Thyroid gland (tissue), 4 donors: ENCODE data around the gene RUNX2.

Experiments
- POLR2A ChIP-seq, 2 donors: fragments of 450-650 bp; IDR thresholded peaks; one replicate each; pipeline ENCODE4 v1.6.1; 2017; ENCODE audit warnings: antibody characterized with exemption in 2 of 2, mild to moderate bottlenecking in 2 of 2, moderate library complexity in 1 of 2
- TF ChIP-seq, protein P1 (sequence below), 6 experiments: fragments of 200-600 bp in 3 of 6; fragments of 450-650 bp in 3 of 6; sonication (generic) in 3 of 6; IDR thresholded peaks; one replicate each; pipeline ENCODE4 v1.5.1; 2016 to 2019; ENCODE audit warnings: antibody characterized with exemption in 6 of 6, mild to moderate bottlenecking in 2 of 6, inconsistent platforms in 1 of 6, moderate library complexity in 1 of 6

DNA sequence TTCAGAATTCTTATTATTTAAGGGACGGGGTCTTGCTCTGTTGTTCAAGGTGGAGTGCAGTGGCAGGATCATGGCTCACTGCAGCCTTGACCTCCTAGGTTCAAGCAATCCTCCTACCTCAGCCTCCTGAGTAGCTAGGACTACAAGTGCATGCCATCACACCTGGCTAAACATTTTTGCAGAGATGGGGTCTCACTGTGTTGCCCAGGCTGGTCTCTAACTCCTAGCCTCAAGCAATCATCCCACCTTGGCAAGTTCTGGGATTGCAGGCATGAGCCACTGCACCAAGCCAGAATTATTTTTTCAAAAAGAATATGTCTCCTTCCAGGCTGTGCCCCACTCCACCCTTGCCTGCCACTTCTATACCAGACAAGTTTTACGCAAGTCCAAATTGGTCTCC is 239.7 kb downstream of the RUNX2 start:
- TF ChIP-seq, protein P1, sequence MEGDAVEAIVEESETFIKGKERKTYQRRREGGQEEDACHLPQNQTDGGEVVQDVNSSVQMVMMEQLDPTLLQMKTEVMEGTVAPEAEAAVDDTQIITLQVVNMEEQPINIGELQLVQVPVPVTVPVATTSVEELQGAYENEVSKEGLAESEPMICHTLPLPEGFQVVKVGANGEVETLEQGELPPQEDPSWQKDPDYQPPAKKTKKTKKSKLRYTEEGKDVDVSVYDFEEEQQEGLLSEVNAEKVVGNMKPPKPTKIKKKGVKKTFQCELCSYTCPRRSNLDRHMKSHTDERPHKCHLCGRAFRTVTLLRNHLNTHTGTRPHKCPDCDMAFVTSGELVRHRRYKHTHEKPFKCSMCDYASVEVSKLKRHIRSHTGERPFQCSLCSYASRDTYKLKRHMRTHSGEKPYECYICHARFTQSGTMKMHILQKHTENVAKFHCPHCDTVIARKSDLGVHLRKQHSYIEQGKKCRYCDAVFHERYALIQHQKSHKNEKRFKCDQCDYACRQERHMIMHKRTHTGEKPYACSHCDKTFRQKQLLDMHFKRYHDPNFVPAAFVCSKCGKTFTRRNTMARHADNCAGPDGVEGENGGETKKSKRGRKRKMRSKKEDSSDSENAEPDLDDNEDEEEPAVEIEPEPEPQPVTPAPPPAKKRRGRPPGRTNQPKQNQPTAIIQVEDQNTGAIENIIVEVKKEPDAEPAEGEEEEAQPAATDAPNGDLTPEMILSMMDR (IDR thresholded peaks at IDR 0.05): no peak
- TF ChIP-seq POLR2A (IDR thresholded peaks at IDR 0.05): no peak
